Hepatocyte (in vitro differentiated cells): ENCODE measurements around the gene FMNL2.

Experiments
- EZH2 ChIP-seq: fragments of 200-600 bp; sonication (generic); IDR thresholded peaks from 2 replicates; pipeline ENCODE4 v1.6.1; 2016; ENCODE audit warnings: antibody characterized with exemption, mild to moderate bottlenecking, borderline replicate concordance
- EZH2phosphoT487 ChIP-seq: fragments of 200-600 bp; sonication (generic); IDR thresholded peaks from one replicate; pipeline ENCODE4 v1.6.1; 2018; ENCODE audit warnings: antibody characterized with exemption, mild to moderate bottlenecking, low read depth, moderate library complexity; ENCODE audit not compliant: unreplicated experiment, severe bottlenecking
- TF ChIP-seq, protein P1 (sequence below): fragments of 200-600 bp; sonication (generic); IDR thresholded peaks from 2 replicates; pipeline ENCODE4 v1.5.1; 2016; ENCODE audit warnings: antibody characterized with exemption, mild to moderate bottlenecking; ENCODE audit not compliant: poor library complexity

DNA sequence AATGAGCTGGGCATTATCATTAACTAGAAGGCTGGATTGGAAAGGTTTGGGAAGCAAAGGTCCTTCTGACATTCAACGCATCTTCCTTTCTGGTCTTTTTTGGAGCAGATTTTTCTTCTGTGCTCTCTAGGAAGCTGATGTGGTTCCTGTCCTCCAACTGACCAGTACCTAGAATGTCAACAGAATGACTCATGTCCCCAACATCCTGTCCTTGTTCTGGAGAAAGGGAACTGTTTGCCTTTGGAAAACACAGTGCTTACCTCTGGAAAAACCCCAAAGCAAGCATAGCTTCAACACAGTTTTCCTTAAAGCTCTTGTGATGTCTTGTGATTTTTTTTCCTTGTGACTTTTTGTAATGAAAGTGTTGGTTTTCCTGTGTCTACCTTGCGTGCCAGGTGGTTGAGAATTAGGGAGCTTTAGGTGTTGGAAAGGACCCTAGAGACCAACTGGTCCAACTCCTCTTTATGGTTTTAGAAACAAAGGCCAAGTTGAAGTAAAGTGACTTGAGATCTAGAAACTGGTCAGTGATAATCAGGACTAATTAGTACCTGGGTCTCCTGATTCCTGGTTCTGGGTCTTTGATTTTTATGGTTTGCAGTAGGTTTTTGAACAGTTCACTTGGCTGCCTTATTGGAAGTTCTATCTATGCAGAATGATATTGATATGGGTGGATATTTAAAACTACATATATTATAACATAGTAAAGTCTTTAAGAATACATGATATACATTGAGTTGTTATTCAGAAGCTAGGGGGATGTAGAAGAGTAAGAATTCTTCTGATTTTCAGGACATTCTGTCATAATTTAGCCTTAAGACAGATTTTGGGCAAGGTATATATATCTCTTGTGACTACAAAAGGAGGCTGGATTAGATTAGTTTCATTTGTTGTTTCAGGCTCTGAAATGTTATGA is 70.5 kb downstream of the FMNL2 start:
- TF ChIP-seq, protein P1, sequence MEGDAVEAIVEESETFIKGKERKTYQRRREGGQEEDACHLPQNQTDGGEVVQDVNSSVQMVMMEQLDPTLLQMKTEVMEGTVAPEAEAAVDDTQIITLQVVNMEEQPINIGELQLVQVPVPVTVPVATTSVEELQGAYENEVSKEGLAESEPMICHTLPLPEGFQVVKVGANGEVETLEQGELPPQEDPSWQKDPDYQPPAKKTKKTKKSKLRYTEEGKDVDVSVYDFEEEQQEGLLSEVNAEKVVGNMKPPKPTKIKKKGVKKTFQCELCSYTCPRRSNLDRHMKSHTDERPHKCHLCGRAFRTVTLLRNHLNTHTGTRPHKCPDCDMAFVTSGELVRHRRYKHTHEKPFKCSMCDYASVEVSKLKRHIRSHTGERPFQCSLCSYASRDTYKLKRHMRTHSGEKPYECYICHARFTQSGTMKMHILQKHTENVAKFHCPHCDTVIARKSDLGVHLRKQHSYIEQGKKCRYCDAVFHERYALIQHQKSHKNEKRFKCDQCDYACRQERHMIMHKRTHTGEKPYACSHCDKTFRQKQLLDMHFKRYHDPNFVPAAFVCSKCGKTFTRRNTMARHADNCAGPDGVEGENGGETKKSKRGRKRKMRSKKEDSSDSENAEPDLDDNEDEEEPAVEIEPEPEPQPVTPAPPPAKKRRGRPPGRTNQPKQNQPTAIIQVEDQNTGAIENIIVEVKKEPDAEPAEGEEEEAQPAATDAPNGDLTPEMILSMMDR: no peak
- no peak for TF ChIP-seq EZH2
- no peak for TF ChIP-seq EZH2phosphoT487
